Hepatocyte (in vitro differentiated cells): Measurements from ENCODE around the gene SLC9A2. TPM values are rescaled to one million over a fixed set of nuclear protein-coding genes. Genes with fewer than 3 reads are reported as not detected.

Experiments
- DNase-seq: peaks from one replicate; pipeline ENCODE4 v3.0.0-alpha.2; 2016; ENCODE audit warnings: low spot score
- H2AFZ ChIP-seq: fragments of 200-600 bp; sonication (generic); 2 replicates; pipeline ENCODE4 v1.6.0; 2016; ENCODE audit warnings: antibody characterized with exemption, mild to moderate bottlenecking
- H3K27ac ChIP-seq: fragments of 200-600 bp; sonication (generic); 2 replicates; pipeline ENCODE4 v1.5.1; 2016; ENCODE audit warnings: mild to moderate bottlenecking
- H3K27me3 ChIP-seq: fragments of 200-600 bp; sonication (generic); 2 replicates; pipeline ENCODE4 v1.6.1; 2016
- H3K36me3 ChIP-seq: fragments of 200-600 bp; sonication (generic); replicated peaks from 2 replicates; pipeline ENCODE4 v1.5.1; 2016; ENCODE audit warnings: low read depth; ENCODE audit not compliant: insufficient read depth
- H3K4me1 ChIP-seq: fragments of 200-600 bp; sonication (generic); 2 replicates; pipeline ENCODE4 v1.5.1; 2016; ENCODE audit warnings: mild to moderate bottlenecking, moderate library complexity; ENCODE audit not compliant: insufficient read depth
- H3K4me2 ChIP-seq: fragments of 200-600 bp; sonication (generic); 2 replicates; pipeline ENCODE4 v1.6.0; 2016
- H3K4me3 ChIP-seq: fragments of 200-600 bp; sonication (generic); 2 replicates; pipeline ENCODE4 v1.5.1; 2016; ENCODE audit warnings: mild to moderate bottlenecking
- H3K79me2 ChIP-seq: fragments of 200-600 bp; sonication (generic); 2 replicates; pipeline ENCODE4 v1.6.0; 2017; ENCODE audit warnings: mild to moderate bottlenecking
- H3K9me2 ChIP-seq: fragments of 200-600 bp; sonication (generic); replicated peaks from 2 replicates; pipeline ENCODE4 v1.6.0; 2017; ENCODE audit warnings: mild to moderate bottlenecking; ENCODE audit not compliant: insufficient read depth
- H3K9me3 ChIP-seq: fragments of 200-600 bp; sonication (generic); 2 replicates; pipeline ENCODE4 v1.5.1; 2016; ENCODE audit warnings: low read depth, mild to moderate bottlenecking
- H4K20me1 ChIP-seq: fragments of 200-600 bp; sonication (generic); 2 replicates; pipeline ENCODE4 v1.6.0; 2016; ENCODE audit warnings: mild to moderate bottlenecking; ENCODE audit not compliant: insufficient read depth, poor library complexity, severe bottlenecking
- EZH2 ChIP-seq: fragments of 200-600 bp; sonication (generic); IDR thresholded peaks from 2 replicates; pipeline ENCODE4 v1.6.1; 2016; ENCODE audit warnings: antibody characterized with exemption, mild to moderate bottlenecking, borderline replicate concordance
- EZH2phosphoT487 ChIP-seq: fragments of 200-600 bp; sonication (generic); IDR thresholded peaks from one replicate; pipeline ENCODE4 v1.6.1; 2018; ENCODE audit warnings: antibody characterized with exemption, mild to moderate bottlenecking, low read depth, moderate library complexity; ENCODE audit not compliant: unreplicated experiment, severe bottlenecking
- WGBS: methylation state at CpG from one replicate; pipeline ENCODE4 v1.1.6; 2016; ENCODE audit warnings: low lambda C conversion rate; ENCODE audit errors: missing lambda C conversion rate; 5-methylcytosine and 5-hydroxymethylcytosine counted together
- polyA plus RNA-seq: library from polyadenylated mRNA; unstranded; fragments of >200 nt; fragmentation: Nextera tagmentation; extraction: Ambion mirVana; gene quantifications from 2 replicates; pipeline ENCODE4 v1.2.1, GENCODE V29; 2016
- total RNA-seq: library from RNA; depleted of rRNA; stranded (reverse); fragments of >200 nt; gene quantifications from 2 replicates; pipeline ENCODE4 v1.2.3, GENCODE V29; 2014
- TF ChIP-seq, protein P1 (sequence below): fragments of 200-600 bp; sonication (generic); IDR thresholded peaks from 2 replicates; pipeline ENCODE4 v1.5.1; 2016; ENCODE audit warnings: antibody characterized with exemption, mild to moderate bottlenecking; ENCODE audit not compliant: poor library complexity

Gene SLC9A2
- total and polyA plus RNA-seq, 2 experiments from 2014 or later: 1.1 to 2.1 TPM

DNA sequence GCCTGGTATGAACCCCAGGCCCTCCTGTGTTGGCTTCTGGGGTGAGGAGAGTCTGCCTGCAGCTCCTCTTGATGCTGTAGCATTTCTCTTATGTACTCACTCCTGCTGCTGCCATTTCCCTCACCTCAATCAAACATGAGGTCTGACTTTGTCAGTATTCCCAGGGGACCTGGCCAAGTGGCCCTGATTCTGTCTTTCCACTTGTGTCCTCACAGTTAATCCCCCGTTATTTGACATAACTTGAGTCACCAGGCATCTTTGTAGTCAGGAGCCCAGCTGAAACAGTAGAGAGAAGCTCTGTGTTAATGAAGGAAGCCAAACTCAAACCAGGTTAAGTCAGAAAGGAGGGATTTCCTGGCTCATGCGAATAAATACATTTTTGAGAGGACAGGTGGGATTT is 55.0 kb downstream of the SLC9A2 start:
- TF ChIP-seq EZH2phosphoT487 (no peak), EZH2 (no peak)
- TF ChIP-seq, protein P1, sequence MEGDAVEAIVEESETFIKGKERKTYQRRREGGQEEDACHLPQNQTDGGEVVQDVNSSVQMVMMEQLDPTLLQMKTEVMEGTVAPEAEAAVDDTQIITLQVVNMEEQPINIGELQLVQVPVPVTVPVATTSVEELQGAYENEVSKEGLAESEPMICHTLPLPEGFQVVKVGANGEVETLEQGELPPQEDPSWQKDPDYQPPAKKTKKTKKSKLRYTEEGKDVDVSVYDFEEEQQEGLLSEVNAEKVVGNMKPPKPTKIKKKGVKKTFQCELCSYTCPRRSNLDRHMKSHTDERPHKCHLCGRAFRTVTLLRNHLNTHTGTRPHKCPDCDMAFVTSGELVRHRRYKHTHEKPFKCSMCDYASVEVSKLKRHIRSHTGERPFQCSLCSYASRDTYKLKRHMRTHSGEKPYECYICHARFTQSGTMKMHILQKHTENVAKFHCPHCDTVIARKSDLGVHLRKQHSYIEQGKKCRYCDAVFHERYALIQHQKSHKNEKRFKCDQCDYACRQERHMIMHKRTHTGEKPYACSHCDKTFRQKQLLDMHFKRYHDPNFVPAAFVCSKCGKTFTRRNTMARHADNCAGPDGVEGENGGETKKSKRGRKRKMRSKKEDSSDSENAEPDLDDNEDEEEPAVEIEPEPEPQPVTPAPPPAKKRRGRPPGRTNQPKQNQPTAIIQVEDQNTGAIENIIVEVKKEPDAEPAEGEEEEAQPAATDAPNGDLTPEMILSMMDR: no peak
- Histone ChIP-seq H3K27me3 (no peaks in the 10 kb centered on the region), H3K4me3 (no peak overlapping the region), H3K79me2 (no peaks in the 10 kb centered on the region), H3K36me3 (no peaks in the 10 kb centered on the region), H3K9me3 (no peaks in the 10 kb centered on the region), H3K4me1 (no peaks in the 10 kb centered on the region), H3K27ac (no peak overlapping the region), H4K20me1 (no peaks in the 10 kb centered on the region), H3K4me2 (no peak overlapping the region), H3K9me2 (no peaks in the 10 kb centered on the region), H2AFZ (no peak overlapping the region)
- no peak for DNase-seq
- WGBS: 93% methylated on average over 2 of the region's 2 CpGs

DNA sequence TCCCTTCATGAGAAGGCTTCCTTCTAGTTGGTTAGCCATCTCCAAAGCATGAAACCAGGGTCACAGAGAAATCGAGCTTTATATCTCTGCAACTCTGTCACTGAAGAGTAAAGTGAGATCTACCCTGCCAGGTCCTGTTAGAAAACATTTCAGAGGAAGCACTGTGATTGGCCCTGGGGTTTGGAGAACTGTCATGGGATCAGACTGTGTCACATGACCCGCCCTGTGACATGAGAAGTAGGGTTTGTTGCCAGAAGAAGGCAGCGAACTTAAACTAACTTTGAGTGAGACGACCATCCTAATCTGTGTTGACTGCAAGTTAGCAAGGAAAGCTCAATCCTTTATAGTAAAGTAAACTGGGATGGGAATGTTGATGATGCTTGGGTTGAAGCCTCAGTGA is 55.5 kb downstream of the SLC9A2 start:
- 94% methylated on average over 4 of the region's 4 CpGs for WGBS
- no peaks in the 10 kb centered on the region for H3K79me2 ChIP-seq
- H3K27ac ChIP-seq: no peak overlapping the region
- no peak overlapping the region for H2AFZ ChIP-seq
- no peak overlapping the region for H3K4me2 ChIP-seq
- no peaks in the 10 kb centered on the region for H3K36me3 ChIP-seq
- H3K9me2 ChIP-seq: no peaks in the 10 kb centered on the region
- no peak for DNase-seq
- no peaks in the 10 kb centered on the region for H4K20me1 ChIP-seq
- no peaks in the 10 kb centered on the region for H3K27me3 ChIP-seq
- TF ChIP-seq EZH2phosphoT487: no peak
- TF ChIP-seq EZH2: no peak
- TF ChIP-seq, protein P1: no peak
- no peaks in the 10 kb centered on the region for H3K9me3 ChIP-seq
- H3K4me3 ChIP-seq: no peak overlapping the region
- H3K4me1 ChIP-seq: no peaks in the 10 kb centered on the region

DNA sequence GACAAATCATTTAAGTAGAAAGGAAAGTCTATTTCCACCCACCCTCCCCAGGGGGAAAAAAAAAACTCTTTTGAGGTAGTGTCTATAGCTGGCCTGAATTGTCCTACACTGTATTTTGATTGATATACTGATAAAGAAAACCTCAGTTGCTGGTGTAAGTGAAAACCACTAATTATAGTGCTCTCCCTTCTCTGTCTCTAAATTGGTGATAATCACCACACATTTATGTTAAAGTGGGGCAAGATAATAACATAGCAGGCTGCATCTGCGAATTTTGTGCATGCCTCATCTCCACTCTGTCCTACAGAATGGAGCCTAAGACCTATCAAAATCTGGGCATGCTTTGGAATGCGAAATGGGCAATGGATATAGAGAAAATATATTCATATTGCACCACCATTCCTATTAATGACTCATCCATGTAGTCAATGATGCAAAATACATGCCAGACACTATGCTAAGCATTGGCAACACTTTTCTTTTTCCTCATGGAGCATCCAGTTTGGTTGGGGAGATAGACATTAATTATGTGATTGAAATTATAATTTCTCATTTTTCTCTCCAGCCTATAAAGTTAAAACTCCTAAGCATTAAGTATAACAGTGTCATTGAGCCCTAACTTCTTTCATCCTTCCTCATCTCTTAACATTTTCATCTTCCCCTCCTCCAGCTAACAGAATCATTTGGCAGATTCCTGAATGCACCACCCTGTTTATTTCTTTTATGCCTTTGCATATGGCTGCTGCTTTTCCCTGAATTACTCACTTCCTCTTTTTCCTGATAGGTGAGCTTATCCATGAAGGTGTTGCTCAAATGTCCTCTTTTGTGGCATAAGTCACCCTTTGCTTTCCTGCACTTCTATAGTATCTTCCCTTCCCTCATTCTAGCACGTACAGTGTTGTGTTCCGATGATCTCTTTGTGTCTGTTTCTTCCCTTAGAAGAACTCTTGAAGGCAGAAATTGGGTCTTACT is 58.2 kb downstream of the SLC9A2 start:
- H3K4me2 ChIP-seq: no peak overlapping the region
- 84% methylated on average over 4 of the region's 4 CpGs for WGBS
- no peak for DNase-seq
- no peaks in the 10 kb centered on the region for H3K27me3 ChIP-seq
- no peaks in the 10 kb centered on the region for H3K79me2 ChIP-seq
- H4K20me1 ChIP-seq: no peaks in the 10 kb centered on the region
- H3K4me1 ChIP-seq: no peaks in the 10 kb centered on the region
- TF ChIP-seq EZH2 (no peak), EZH2phosphoT487 (no peak)
- TF ChIP-seq, protein P1: no peak
- H2AFZ ChIP-seq: no peak overlapping the region
- H3K4me3 ChIP-seq: no peak overlapping the region
- no peaks in the 10 kb centered on the region for H3K9me3 ChIP-seq
- no peaks in the 10 kb centered on the region for H3K9me2 ChIP-seq
- H3K36me3 ChIP-seq: no peaks in the 10 kb centered on the region
- no peak overlapping the region for H3K27ac ChIP-seq
